Heart right ventricle (tissue), 16 donors: Measurements from ENCODE around the gene PPL. TPM values are rescaled to one million over a fixed set of nuclear protein-coding genes. Genes with fewer than 3 reads are reported as not detected.

Experiments
- ATAC-seq, 8 donors: fragments of 200-7000 bp; cut with Tn5 transposase; one replicate each; pipeline ENCODE4 v1.9.1; 2020; ENCODE audit warnings: mild to moderate bottlenecking in 8 of 8, moderate library complexity in 8 of 8, moderate number of reproducible peaks in 1 of 8
- DNase-seq, 2 donors: peaks; one replicate each; pipeline ENCODE4 v3.0.0-alpha.2; 2020
- H3K27ac ChIP-seq, 10 donors: fragments of 200-600 bp; sonication (generic) in 2 of 10; one replicate each; pipeline versions ENCODE4 v1.5.0 to v1.8.0; 2020 to 2022; ENCODE audit warnings: mild to moderate bottlenecking in 3 of 10
- H3K27me3 ChIP-seq, 7 donors: fragments of 200-600 bp; one replicate each; pipeline ENCODE4 v1.8.0; 2021 to 2022; ENCODE audit warnings: mild to moderate bottlenecking in 2 of 7
- H3K36me3 ChIP-seq, 9 donors: fragments of 200-600 bp; sonication (generic) in 1 of 9; one replicate each; pipeline versions ENCODE4 v1.5.0 to v1.8.0; 2020 to 2022; ENCODE audit warnings: mild to moderate bottlenecking in 2 of 9
- H3K4me1 ChIP-seq, 9 donors: fragments of 200-600 bp; sonication (generic) in 1 of 9; one replicate each; pipeline versions ENCODE4 v1.5.0 to v1.8.0; 2020 to 2022; ENCODE audit warnings: mild to moderate bottlenecking in 4 of 9
- H3K4me3 ChIP-seq, 10 donors: fragments of 200-600 bp; sonication (generic) in 2 of 10; one replicate each; pipeline versions ENCODE4 v1.5.0 to v1.8.0; 2020 to 2022; ENCODE audit warnings: mild to moderate bottlenecking in 7 of 10, moderate library complexity in 2 of 10
- H3K9me3 ChIP-seq, 11 donors: fragments of 200-600 bp in 10 of 11; sonication (generic) in 2 of 11; one replicate each; pipeline versions ENCODE4 v1.5.0 to v1.8.0; 2013 to 2022; ENCODE audit warnings: mild to moderate bottlenecking in 2 of 11, control low read depth in 1 of 11, moderate library complexity in 1 of 11
- WGBS, 2 donors: extraction: QIAGEN DNeasy Blood & Tissue Kit; methylation state at CpG; one replicate each; pipeline ENCODE4 v1.1.7; 2013; ENCODE audit warnings: inconsistent platforms in 1 of 2; 5-methylcytosine and 5-hydroxymethylcytosine counted together
- intact Hi-C, 10 donors: fragments of 100-400 bp; cut with DNase I; formaldehyde crosslinking; loops; one replicate each; pipeline versions ENCODE4 v1.11.1 to v1.14.2; 2022
- polyA plus RNA-seq, 2 donors: library from polyadenylated mRNA; stranded (reverse); fragments of 200-250 nt; gene quantifications; one replicate each; pipeline ENCODE4 v1.2.3, GENCODE V29; 2013
- total RNA-seq, 10 donors: library from RNA; stranded (reverse); fragmentation: NEBNext Ultra II Directional in 3 of 10; extraction: Animal tissue kit (Norgen Biotek cat#: 25700) in 3 of 10; gene quantifications; one replicate each; pipeline versions ENCODE4 v1.2.1 to v1.2.4, GENCODE V29; 2021 to 2023
- TF ChIP-seq, protein P1 (sequence below), 9 donors: fragments of 200-600 bp; sonication (generic) in 2 of 9; IDR thresholded peaks; one replicate each; pipeline versions ENCODE4 v1.5.0 to v1.8.0; 2021 to 2022; ENCODE audit warnings: antibody characterized with exemption in 9 of 9, mild to moderate bottlenecking in 5 of 9, moderate library complexity in 1 of 9
- donor health status: Arrhythmogenic right ventricular cardiomyopathy.
- donor health status: ischemic (EF 13 %, LVEDD 7.1; RV severe dilation, severe dysfunction).
- donor health status: healthy with polysubstance abuse.
- donor health status: DM: no; HTN: yes; CAD: no.
- donor health status: DM: no; HTN: no; CAD: no.
- donor health status: ischemic (EF 25% LVEDD 6.9; RV normal size, moderate dysfunction).
- donor health status: ischemic (EF 25% LVEDD 5.7; RV mildly dilated, moderate dysfunction).
- donor health status: healthy.
- donor health status: DM: yes; HTN: yes; CAD: no.
- donor health status: Ischemic cardiomyopathy.
- donor health status: ischemic (EF 35%, LVEDD 5.7; RV mildly dilated, moderate dysfunction).
- donor health status: nonischemic (EF 11% LVEDD 7.7; RV severe dilation, severe dysfunction).
- donor health status: DM: yes; HTN: yes; CAD: no.
- donor health status: PGD.
- donor health status: ischemic (EF 29% LVEDD 5.4; RV normal size, mild dysfunction).
- donor health status: nonischemic (EF 23%, LVEDD 6.1; RV moderate dilation, normal function).

The PPL gene
- total and polyA plus RNA-seq, 12 donors: 4.9 to 19.3 (median 7.3) TPM

GRCh38 chr16:4880006-4880580, 56.9 kb downstream of the PPL start:
- no peak for ATAC-seq
- Histone ChIP-seq H3K4me1 (peaks cover 0 to 25% (median 12%) of the 10 kb centered on the region in 9 donors), H3K36me3 (peaks cover 13 to 100% (median 74%) of the 10 kb centered on the region in 9 donors), H3K27me3 (no peaks in the 10 kb centered on the region), H3K9me3 (no peaks in the 10 kb centered on the region), H3K27ac (no peak overlapping the region), H3K4me3 (no peak overlapping the region)
- no peak for DNase-seq
- intact Hi-C loops: loop anchor here in 1 of 10 donors (10.0 kb wide), 1 partner anchor 65 kb away; no protein-coding TSS in a partner anchor
- TF ChIP-seq, protein P1, sequence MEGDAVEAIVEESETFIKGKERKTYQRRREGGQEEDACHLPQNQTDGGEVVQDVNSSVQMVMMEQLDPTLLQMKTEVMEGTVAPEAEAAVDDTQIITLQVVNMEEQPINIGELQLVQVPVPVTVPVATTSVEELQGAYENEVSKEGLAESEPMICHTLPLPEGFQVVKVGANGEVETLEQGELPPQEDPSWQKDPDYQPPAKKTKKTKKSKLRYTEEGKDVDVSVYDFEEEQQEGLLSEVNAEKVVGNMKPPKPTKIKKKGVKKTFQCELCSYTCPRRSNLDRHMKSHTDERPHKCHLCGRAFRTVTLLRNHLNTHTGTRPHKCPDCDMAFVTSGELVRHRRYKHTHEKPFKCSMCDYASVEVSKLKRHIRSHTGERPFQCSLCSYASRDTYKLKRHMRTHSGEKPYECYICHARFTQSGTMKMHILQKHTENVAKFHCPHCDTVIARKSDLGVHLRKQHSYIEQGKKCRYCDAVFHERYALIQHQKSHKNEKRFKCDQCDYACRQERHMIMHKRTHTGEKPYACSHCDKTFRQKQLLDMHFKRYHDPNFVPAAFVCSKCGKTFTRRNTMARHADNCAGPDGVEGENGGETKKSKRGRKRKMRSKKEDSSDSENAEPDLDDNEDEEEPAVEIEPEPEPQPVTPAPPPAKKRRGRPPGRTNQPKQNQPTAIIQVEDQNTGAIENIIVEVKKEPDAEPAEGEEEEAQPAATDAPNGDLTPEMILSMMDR (IDR thresholded peaks at IDR 0.05): no peak
- 96% methylated on average over 17 of the region's 17 CpGs for WGBS, 2 donors

DNA sequence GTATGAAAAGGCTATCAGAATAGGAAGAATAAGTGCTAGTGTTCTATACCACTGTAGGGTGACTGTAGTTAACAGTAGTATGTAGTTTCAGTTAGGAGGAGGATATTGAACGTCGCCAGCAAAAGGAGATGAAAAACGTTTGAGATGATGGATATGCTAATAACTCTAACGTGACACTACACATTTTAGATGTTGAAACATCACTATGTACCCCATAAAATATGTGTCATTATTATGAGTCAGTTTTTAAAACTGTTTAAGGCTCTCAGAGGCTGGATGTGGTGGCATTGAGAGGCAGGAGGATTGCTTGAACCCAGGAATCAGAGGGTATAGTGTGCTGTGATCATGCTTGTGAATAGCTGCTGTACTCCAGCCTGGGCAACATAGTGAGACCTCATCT, 57.9 kb downstream of the PPL start:
- H3K9me3 ChIP-seq: no peaks in the 10 kb centered on the region
- peaks cover 0 to 25% (median 12%) of the 10 kb centered on the region in 9 donors for H3K4me1 ChIP-seq
- no peak for DNase-seq
- TF ChIP-seq, protein P1 (IDR thresholded peaks at IDR 0.05): no peak
- H3K27me3 ChIP-seq: no peaks in the 10 kb centered on the region
- no peak for ATAC-seq
- WGBS, 2 donors: 78 to 80% methylated on average over 4 of the region's 4 CpGs
- peaks cover 11 to 100% (median 76%) of the 10 kb centered on the region in 9 donors for H3K36me3 ChIP-seq
- no peak overlapping the region for H3K4me3 ChIP-seq
- H3K27ac ChIP-seq: no peak overlapping the region
- intact Hi-C loops: no loop called here

GRCh38 chr16:4877380-4877685, 59.6 kb downstream of the PPL start:
- no peak for DNase-seq
- H3K27ac ChIP-seq: no peak overlapping the region
- no peaks in the 10 kb centered on the region for H3K9me3 ChIP-seq
- no peaks in the 10 kb centered on the region for H3K27me3 ChIP-seq
- intact Hi-C loops: no loop called here
- peaks cover 0 to 14% (median 8%) of the 10 kb centered on the region in 9 donors for H3K4me1 ChIP-seq
- 90 to 95% methylated on average over 14 of the region's 14 CpGs for WGBS, 2 donors
- no peak overlapping the region for H3K4me3 ChIP-seq
- H3K36me3 ChIP-seq: peaks cover 8 to 100% (median 83%) of the 10 kb centered on the region in 9 donors
- TF ChIP-seq, protein P1 (IDR thresholded peaks at IDR 0.05): no peak
- no peak for ATAC-seq

- TF ChIP-seq, protein P1 (IDR thresholded peaks at IDR 0.05): no peak
- DNase-seq (no peak), ATAC-seq (no peak)
- Histone ChIP-seq H3K27me3 (no peaks in the 10 kb centered on the region), H3K9me3 (no peaks in the 10 kb centered on the region), H3K27ac (no peak overlapping the region), H3K4me3 (no peak overlapping the region), H3K4me1 (peaks cover 0 to 8% (median 2%) of the 10 kb centered on the region in 9 donors), H3K36me3 (peaks cover 5 to 100% (median 88%) of the 10 kb centered on the region in 9 donors)
- intact Hi-C loops: no loop called here
- 87 to 88% methylated on average over 11 of the region's 11 CpGs for WGBS, 2 donors
Measured at GRCh38 chr16:4876646-4877379, 60.1 kb downstream of the PPL start.
